AG10803 (cell line): ENCODE data around the gene ARFGAP1.

Experiments
- DNase-seq: peaks from one replicate; pipeline ENCODE4 v3.0.0; 2010; ENCODE audit warnings: low read depth
- H3K4me3 ChIP-seq: 2 replicates; pipeline ENCODE4 v1.5.1; 2011; ENCODE audit warnings: mild to moderate bottlenecking, low read length, control low read depth
- CTCF ChIP-seq: conservative IDR thresholded peaks from 2 replicates; pipeline ENCODE4 v1.5.1; 2011; ENCODE audit warnings: mild to moderate bottlenecking, low read length, control low read depth, inconsistent platforms

Gene ARFGAP1

GRCh38 chr20:63292292-63292701, 19.7 kb downstream of the ARFGAP1 start:
- H3K4me3 ChIP-seq, result no peak overlapping the region
- no peak for TF ChIP-seq CTCF
- no peak for DNase-seq

GRCh38 chr20:63292904-63293303, 20.3 kb downstream of the ARFGAP1 start, which contains the start of gene COL20A1:
COL20A1 (plus strand) TSS chr20:63293186; CDS start chr20:63295108, 1,922 bp downstream.
- no peak for TF ChIP-seq CTCF
- no peak within 1 kb of the TSS for H3K4me3 ChIP-seq
- DNase-seq, result no peak

- no peak for TF ChIP-seq CTCF
- DNase-seq, result no peak
- no peak overlapping the region for H3K4me3 ChIP-seq
These were observed 20.8 kb downstream of the ARFGAP1 start for GRCh38 chr20:63293456-63293855.

- TF ChIP-seq CTCF, result no peak
- H3K4me3 ChIP-seq, result no peak overlapping the region
- DNase-seq, result no peak
These were observed 21.4 kb downstream of the ARFGAP1 start for GRCh38 chr20:63293871-63294535.

GRCh38 chr20:63294536-63294900, 21.9 kb downstream of the ARFGAP1 start:
- TF ChIP-seq CTCF, result no peak
- H3K4me3 ChIP-seq, result no peak overlapping the region
- DNase-seq, result no peak

GRCh38 chr20:63295018-63295417, 22.4 kb downstream of the ARFGAP1 start:
- DNase-seq, result no peak
- TF ChIP-seq CTCF, result no peak

GRCh38 chr20:63295422-63295821, 22.8 kb downstream of the ARFGAP1 start:
- no peak for DNase-seq
- H3K4me3 ChIP-seq, result no peak overlapping the region
- no peak for TF ChIP-seq CTCF

More at GRCh38 chr20:63295018-63295417, 22.4 kb downstream of the ARFGAP1 start:
- no peak overlapping the region for H3K4me3 ChIP-seq
